ENCODE measurements around the gene AGAP3.

Gene AGAP3

DNA sequence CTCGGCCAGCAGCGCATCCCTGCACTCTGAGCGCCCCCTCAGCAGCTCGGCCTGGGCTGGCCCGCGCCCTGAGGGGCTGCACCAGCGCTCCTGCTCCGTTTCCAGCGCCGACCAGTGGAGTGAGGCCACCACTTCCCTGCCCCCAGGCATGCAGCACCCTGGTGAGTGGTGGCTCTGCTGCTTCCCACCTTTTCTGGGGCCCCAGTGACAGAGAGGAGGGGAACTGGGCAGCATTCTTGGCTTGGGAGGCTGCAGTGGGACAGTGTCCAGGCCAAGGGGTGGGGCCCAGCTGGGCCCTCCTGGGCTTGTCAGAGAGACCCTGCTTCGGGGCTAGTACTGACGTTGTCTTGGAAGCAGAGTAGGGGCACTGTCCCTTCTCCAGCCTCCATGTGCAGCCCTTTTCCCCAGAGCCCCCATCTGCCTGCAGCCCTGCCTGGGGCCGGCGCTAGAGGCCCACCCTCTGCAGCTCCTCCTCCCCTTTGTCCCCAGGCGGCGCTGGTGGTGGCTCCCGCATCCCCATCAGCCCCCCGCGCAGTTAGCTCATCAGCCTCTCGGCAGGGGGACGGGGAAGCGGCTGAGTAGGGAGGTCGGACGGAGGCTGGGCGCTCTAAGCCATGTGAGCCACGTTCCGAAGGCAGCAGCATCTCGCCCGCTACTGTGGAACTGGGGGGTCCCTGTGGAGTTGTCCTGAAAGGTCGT lies 52.0 kb downstream of the AGAP3 start:
- DNase-seq: no peak

DNA sequence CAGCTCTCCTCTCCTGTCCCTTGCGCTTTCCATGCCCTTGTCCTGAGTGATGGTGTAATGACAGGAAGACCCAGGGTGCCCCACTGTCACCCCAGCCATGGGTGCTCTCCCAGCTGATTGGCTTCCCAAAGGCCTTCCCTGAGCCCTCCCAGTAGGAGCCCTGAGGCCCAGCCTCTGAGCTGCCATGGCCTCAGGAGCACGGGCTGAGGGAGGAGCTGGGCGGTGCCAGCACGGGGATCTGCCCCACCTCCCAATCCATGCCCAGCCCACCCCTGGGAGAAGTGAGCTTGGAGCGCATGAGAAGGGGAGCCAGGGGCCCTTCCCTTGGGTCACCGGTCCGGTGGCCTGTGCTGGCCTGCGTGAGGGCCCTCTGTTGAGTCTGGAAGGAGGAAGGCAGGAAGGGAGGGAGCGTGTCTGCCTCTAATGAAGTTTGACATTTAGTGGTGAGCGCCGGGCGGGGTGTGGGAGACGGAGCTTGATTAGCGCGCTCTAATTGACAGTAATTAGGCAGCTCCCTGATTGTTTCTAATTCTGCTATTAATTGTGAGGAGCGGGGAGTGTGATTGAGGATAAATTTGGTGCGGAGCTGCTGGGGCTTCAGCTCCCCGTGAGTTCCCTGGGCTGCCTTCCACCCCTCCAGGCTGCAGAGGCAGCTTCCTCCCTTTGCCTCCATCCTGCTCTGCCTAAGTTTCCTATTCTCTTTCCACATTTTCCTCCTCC lies 53.0 kb downstream of the AGAP3 start:
- no peak for DNase-seq

DNA sequence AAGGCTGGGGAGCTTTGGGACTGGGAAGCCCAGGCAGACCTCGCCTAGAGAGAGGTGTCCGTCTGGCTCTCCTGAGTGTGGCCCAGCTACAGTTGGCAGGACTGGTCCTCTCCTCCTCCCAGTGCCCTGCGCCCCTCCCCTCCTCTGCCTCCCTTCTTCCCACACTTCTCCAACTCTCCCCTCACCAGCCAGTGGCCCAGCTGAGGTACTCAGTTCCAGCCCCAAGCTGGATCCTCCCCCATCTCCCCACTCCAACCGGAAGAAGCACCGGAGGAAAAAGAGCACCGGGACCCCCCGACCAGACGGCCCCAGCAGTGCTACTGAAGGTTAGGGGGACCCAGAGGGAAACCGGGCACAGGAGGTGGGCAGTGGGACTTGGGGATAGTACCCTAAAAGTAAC lies 53.5 kb downstream of the AGAP3 start:
- DNase-seq: no peak

DNA sequence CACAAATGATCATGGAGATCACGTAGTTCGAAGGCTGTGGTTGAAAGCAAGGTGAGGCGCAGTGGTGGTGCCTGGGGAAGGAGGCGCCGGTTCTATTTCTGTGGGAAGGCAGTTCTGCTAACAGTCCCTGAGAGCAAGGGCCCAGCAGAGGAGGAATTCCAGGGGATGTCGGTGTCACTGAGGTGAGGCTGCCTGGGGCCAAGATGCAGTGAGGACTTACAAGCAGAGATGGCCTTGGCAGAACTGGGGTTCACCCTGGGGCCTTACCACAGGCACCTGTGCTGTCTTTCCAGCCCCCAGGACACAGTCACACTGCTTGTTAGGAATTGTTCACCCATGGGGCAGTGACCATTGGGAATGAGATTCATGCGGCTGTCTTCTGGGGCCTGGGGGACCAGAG lies 54.6 kb downstream of the AGAP3 start:
- DNase-seq: no peak

DNA sequence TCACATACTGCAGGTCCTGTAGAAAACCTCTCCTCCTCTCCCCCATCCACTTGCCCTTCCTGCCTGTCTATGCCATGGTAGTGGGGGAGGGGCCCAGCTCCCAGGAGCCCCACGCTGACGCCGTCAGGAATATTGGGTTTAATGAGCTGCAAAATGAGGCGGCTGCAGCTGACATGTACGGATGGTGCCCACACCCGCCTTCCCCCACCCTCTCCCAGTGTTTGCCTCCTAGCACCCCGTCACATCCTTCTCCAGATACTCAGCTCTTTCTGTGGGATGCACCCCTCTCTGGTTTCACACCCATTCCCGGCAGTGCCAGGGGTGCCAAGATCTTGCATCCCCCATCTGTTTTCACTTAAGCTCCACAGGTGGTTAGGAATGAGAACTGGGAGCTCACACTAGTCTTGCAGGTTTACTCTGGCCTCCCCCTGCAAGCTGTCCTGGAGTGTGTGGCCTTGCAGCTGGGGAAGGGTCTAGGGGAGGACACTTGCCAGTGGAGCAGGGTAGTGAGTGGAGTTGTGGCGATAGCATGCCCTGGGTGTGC lies 55.1 kb downstream of the AGAP3 start:
- no peak for DNase-seq

DNA sequence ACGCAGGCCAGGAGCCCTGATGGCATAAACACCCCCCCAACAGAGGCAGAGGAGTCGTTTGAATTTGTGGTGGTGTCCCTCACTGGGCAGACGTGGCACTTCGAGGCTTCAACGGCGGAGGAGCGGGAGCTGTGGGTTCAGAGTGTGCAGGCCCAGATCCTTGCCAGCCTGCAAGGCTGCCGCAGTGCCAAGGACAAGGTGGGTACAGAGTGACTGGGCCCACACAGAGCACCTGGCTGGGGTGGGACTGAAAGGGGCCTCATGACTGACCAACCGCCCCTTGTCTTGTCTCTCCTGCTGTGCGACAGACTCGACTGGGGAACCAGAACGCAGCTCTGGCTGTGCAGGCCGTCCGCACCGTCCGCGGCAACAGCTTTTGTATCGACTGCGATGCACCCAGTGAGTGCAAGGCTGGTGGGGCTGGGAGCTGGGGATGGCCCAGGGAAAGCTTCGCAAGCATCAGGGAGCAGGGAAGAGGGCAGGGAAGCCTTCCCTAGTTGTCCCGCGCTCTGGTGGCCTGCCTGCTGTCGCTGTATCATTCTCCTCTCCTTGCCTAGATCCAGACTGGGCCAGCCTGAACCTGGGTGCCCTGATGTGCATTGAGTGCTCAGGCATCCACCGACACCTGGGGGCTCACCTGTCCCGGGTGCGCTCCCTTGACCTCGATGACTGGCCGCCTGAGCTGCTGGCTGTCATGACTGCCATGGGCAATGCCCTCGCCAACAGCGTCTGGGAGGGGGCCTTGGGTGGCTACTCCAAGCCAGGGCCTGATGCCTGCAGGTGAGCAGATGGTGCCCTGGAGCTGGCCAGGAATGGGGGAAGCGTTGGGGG lies 55.8 kb downstream of the AGAP3 start:
- no peak for DNase-seq

DNA sequence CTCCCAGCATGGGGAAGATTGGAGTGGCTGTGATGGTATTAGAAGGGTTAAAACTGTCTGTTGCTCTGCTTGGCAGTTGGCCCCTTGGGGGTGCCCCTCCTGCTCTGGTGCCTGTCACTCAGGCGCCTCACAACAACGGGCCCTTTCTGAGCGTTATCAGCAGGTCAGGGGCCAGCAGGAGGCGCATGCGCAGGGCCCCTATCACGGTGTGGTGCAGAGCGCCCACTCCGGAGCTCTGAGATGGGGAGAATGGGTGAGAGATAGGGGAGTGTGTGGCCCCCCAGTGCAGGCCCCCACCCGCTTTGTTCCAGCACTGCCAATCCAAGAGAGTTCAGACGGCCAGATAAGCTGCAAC lies 56.4 kb downstream of the AGAP3 start:
- no peak for DNase-seq

DNA sequence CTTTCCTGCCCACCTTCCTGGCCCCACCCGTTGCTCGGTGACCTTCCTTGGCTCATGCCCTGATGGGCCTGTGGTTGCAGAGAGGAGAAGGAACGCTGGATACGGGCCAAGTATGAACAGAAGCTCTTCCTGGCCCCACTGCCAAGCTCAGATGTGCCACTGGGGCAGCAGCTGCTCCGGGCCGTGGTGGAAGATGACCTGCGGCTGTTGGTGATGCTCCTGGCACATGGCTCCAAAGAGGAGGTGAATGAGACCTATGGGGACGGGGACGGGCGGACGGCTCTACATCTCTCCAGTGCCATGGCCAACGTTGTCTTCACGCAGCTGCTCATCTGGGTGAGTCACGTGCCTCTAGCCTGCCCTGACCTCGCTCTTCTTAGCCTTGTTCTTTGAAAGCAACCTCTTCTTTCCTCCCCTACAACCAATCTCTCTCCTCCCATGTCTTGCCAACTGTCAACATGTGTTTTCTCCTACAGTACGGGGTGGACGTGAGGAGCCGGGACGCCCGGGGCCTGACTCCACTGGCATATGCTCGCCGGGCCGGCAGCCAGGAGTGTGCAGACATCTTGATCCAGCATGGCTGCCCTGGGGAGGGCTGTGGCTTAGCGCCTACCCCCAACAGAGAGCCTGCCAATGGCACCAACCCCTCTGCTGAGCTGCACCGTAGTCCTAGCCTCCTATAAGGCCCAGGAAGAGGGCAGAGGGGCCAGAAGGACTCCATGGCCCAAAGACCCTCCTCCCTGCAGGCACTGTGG lies 57.2 kb downstream of the AGAP3 start:
- no peak for DNase-seq

DNA sequence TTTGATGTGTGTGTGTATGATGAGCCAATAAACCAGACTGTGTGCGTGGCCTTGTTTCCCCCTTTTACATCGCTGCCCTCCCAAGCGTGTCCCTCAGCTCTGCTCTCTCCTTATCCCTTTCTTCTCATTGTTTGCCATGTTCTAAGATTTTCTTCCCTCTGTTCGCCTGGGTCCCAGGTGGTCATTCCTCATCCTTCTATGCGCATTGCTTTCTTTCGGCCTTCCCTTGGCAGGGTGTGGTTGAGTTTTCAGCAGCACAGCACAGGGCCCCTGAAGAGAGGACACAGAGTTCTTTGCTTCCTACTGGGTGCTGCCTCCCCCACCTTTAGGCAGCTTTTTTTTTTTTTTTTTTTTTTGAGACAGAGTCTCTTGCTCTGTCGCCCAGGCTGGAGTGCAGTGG lies 58.1 kb downstream of the AGAP3 start:
- no peak for DNase-seq

DNA sequence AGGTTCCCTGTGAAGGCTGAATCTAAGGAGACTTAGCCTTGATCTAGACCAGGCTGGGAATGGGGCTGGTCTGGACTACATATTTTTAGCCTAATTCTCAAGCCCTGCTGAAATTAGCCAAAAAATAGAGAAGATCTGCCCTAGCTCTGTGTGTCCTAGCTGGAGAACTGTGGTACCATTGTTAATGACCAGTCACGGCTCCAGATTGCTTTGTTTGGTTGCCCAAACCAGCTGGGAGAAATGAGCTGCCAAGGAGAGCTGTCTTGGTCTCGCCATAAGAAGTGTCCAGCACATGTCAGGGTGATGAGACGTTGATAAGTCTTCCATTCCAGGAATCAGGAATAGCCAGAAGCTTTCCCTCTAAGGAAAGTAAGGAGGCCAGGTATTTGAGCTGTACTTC lies 60.5 kb downstream of the AGAP3 start:
- DNase-seq: no peak

DNA sequence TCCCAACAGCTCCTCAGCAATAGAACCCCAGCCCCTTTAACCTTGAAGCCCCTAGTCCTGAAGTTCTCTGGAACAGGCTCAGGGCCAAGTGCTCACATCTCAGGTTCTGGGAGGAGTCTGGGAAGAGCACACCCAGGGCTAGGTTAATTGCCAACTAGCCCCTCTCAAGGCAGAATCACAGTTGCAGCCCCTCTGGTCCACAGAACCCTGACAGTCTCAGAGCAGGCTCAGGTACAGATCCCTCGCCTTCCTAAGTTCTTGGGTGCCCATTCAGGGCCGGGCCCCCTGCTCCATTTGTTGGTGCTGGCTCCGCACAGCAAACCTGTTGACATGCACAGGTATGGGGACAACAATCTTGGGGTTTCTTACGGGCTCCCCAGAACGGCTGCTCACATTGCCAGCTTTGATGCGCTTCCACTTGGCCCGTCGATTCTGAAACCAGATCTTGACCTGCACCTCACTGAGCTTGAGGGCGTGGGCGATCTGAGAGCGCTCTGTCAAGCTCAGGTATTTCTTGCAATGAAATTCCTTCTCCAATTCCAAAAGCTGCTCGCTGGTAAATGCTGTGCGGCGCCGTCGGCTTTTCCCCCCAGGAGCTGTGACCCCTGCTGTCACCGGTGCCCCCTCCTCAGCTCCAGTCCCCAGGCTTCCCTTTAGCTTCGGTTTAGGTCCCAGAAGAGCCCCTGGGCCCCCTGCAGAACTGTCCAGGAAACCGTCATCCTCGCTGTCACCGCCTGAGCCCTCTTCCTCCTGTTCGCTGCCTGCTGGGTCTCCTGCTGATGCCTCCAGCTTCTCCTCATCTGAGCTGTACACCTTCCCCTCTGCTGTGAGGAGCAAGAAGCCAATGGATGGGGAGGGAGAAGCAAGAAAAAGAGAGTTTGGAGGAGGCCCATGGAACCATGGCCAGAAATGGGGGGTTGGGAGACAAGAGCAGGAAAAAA lies 62.3 kb downstream of the AGAP3 start:
- no peak for DNase-seq

DNA sequence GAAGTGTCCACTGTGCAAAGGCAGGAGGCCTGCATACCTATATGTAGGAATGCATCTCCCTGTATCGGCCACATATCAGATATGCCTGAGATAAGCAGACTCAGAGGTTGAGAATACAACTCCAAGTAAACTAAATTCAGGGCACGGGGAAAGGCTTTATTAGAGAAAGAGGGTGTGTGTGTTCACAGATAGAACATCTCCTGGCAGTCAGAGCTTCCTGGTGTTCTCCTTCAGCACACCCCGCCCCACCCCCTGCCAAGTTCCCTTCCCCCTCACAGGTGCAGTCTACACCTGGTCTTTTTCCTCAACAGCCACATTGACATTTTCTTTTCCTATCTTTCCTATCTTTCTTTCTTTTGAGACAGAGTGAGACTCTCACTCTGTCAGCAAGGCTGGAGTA lies 64.1 kb downstream of the AGAP3 start:
- no peak for DNase-seq

DNA sequence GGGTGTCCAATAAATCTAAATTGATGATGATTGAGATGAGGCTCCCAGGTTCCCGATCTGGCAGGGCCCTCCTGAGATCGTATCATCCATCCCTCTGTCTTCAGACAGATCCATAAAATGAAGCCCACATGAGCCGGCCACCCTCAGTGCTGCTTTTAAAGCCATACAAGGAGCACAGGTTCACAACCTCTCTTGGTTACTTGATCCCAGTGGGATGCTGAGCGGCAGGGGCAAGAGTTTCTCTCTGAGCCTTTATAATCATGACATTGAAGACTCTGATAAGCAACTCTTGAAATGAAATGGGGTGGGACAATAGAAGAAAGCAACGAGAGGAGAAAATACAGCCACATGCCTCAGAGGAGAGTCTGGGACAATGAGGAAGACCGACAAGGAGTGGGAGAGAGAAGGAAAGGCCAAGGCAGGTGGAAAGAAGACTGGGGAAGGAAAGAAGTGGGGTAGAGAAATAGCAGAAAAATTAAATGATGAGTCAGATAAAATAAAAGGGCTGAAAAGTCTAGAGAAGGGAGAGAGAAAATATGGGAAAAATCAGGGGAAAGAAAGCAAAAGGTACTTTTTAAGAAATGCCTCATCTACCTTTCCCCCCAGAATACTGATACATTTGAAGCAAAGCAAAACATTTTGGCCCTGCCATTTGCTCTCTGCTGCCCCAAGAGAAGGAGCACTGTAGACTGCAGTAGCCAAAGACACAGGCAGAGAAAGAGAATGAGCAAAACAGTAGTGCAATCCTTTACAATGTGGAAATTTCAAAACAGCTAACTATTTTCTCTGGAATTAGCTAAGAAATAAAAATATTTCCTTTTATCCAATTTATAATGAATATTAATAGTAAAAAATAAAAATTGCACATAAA lies 66.6 kb downstream of the AGAP3 start:
- DNase-seq: no peak

DNA sequence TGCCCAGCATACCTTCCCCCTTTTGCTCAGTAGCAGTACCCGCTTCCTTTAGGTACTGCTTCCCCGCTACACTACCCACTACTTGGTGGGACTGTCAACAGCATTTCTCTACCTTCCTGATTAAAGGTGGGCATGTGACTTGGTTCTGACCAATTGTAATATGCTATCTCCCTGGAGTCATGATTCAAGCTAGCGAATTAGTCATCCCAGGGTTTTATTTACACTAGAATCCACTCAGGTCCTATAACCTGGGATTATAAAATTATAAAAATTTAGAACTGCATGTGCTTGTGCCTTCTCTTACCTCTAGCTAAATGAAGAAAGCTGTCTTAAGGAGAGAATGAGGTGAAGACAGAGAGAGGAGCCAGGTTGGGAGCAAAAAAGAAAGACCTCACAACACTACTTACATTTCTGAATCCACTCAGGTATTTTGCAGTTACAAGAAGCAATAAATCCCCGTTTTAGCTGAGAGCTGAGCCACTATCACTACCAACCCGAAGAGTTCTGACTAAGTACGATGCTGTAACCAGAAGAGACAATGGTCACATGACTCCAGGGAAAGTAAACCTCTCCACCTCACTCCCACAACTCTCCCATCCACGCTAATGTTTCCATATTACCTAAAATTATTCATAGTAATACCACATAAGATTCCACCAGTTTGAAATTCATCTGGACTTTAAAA lies 71.5 kb downstream of the AGAP3 start:
- DNase-seq: no peak

DNA sequence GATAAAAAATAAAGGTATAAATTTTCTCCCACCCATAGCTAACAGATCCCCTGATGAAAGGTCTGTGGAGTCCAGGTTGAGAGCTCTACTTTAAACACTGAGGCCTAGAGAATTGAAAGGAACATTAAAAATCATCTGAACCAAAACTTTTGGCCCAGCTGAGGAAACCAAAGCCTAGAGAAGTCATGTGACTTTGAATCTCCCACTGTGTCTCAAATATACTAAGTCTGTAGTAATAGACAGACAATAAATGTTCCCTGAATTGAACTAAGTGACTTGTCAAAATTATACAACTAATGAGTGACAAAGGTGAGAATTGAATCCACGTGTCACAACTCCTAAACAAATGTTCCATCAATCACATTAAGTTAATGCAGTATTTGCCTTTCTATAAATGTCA lies 75.5 kb downstream of the AGAP3 start:
- DNase-seq: no peak

DNA sequence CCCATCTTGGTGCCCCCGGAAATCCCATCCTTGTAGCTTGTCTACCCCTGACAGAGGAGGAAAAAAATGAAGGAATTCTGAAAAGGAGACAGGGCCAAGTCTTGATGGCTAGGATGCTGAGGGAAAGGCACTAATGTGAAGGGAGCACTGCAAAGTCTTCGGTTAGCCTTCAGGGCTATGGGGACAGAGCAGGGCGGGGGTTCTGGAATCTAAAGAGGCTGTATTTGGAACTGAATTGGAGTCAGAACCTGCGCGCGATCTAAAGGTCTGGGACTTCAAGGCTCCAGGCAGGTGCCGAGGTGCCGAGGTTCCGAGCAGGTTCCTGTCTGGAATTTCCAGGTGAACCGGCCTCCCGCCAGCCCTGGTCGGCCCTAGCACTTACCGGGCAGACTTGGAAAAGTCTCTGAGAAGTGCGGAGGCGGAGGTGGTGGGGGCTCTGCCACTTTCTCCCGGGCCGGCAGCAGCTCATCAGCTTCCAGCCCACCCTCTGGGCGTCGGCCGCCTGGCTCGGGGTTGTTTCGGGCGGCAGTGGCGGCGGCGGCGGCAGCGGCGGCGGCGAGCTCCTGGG lies 80.4 kb downstream of the AGAP3 start:
- no peak for DNase-seq

DNA sequence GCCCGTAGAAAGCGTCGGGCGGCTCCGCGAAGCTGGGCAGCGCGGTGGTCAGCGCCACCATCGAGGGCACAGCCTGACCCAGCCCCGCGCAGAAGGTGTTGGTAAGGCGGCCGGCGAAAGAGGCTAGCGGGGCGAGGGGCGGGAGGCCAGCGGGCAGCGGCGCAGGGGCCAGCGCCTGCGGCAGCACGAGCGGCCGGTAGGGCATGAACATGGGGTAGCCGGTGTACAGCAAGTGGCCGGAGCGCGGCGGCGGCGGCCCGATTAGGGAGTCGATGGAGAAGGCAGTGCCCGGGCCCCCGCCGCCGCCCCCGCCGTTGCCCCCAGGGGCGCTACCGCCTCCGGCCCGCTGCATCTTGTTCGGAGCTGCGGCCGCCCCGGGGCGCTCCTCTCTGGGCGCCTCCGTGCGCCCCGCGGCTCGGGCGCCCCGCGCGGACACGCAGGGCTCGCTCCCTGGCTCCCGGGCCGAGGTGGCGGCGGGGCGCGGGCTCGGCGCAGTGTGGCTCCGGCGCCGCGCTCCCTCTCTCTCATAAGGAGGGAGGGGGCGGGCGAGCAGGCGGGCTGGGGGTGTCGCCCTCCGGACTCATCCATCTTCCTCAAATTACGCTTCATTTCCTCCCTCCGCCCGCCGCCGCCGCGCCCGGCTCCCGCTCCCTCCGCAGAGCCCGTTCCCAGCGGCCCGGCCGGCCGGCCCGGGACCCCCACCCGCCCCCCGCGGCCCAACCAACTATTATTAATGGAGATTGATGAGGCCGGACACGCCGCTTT lies 81.1 kb downstream of the AGAP3 start, which contains the start of gene GBX1:
Gene GBX1, minus strand, starts transcription at position 498 of the 765 bp plus-strand sequence. Its CDS starts 146 bp downstream, at position 352.
- DNase-seq: no peak

DNA sequence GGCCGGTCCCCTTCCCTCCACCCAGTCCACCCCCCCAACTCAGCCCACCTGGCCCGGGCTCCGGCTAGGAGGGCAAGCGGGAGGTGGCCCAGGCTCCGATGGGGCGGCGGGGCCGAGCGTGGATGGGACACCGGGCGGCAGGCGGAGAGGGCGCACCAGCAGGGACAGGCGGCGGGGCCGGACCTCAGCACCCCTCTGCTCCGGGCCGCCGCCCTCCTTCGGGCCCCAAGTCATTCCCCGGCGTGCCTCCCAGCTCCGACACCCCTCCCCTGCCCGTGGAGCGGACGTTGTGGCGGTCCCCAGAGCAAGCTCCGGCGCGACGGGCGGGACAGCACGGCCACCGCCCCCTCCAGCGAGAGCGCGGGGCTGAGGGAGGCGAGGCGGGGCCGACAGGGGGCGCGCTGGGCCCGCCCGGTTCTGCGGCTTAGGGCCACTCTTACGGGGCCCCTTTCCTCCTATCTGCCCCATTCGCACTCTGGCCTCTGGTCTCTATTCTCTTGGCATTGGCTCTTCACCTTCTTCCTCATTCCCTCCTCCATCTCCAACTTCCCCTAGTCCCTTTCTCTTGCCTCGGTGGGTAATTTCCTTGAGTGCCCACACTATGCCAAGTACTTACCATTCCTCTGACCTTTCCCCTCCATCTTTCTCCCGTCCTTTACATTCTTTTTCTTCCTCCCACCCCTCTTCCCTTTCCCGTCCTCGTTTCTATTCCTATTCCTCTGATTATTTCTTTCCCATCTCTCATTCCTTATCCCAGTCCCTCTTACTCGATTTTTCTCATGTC lies 81.9 kb downstream of the AGAP3 start:
- DNase-seq: no peak

Data from amniotic stem cell (primary cell).